Stimulated activated CD4-positive, alpha-beta T cell treated with anti-CD3 and anti-CD28 coated beads, Interleukin-4, amount 100 ng/mL, for 1 hour (primary cell): Measurements from ENCODE around the gene RP9.
A peak's percentile ranks its signal among the peaks of the same experiment; 100 is the strongest.

ENCODE experiments used
- DNase-seq: peaks from one replicate; pipeline ENCODE4 v3.0.0-alpha.2; 2020

RP9 gene

GRCh38 chr7:33062023-33062781 is 47.0 kb downstream of the RP9 start, which contains the start of gene NT5C3A:
Gene NT5C3A (minus strand): TSS chr7:33062776. CDS start chr7:33062705, 71 bp downstream.
- DNase-seq, result peak; percentile 24

GRCh38 chr7:33061282-33061937 is 47.8 kb downstream of the RP9 start:
- DNase-seq, result no peak

- no peak for DNase-seq
These were observed 49.6 kb downstream of the RP9 start for GRCh38 chr7:33059635-33060034.

GRCh38 chr7:33055158-33055557 is 54.0 kb downstream of the RP9 start:
- no peak for DNase-seq

- no peak for DNase-seq
These were observed 54.8 kb downstream of the RP9 start for GRCh38 chr7:33054261-33054964.

GRCh38 chr7:33053721-33054120 is 55.5 kb downstream of the RP9 start:
- no peak for DNase-seq

- DNase-seq, result no peak
These were observed 58.5 kb downstream of the RP9 start for GRCh38 chr7:33050535-33051318.

- DNase-seq, result no peak
These were observed 60.5 kb downstream of the RP9 start for GRCh38 chr7:33048704-33049103.

- no peak for DNase-seq
These were observed 60.9 kb downstream of the RP9 start for GRCh38 chr7:33048257-33048656.

- DNase-seq, result no peak
These were observed 64.2 kb downstream of the RP9 start for GRCh38 chr7:33044986-33045385.
